GM12878 (cell line): Measurements from ENCODE around the gene TBC1D1. TPM values are rescaled to one million over a fixed set of nuclear protein-coding genes. Genes with fewer than 3 reads are reported as not detected.

ENCODE experiments used
- ATAC-seq: fragments of 200-7000 bp; cut with Tn5 transposase; 3 replicates; pipeline ENCODE4 v1.9.1; 2020; ENCODE audit warnings: mild to moderate bottlenecking, moderate library complexity
- BruUV-seq: library from RNA; stranded (reverse); fragments of 400-500 nt; replicated peaks from 2 replicates; lab custom pipeline; 2021; lab: Mats Ljungman, UMichigan
- CTCF ChIA-PET: fragments of 300-600 bp; sonication (Branson Sonifier 250); formaldehyde crosslinking; extraction: SDS; loops from one replicate; lab custom pipeline; 2021; ENCODE audit warnings: inconsistent platforms; lab: Yijun Ruan, JAX
- POLR2A ChIA-PET: fragments of 350-600 bp; formaldehyde crosslinking; extraction: SDS; loops from one replicate; lab custom pipeline; 2021; ENCODE audit warnings: inconsistent platforms; lab: Charles Lee
- RAD21 ChIA-PET: fragments of 300-600 bp; sonication (Branson Sonifier 250); formaldehyde crosslinking; loops from one replicate; lab custom pipeline; 2023; ENCODE audit warnings: antibody characterized with exemption; ENCODE audit not compliant: unreplicated experiment; lab: Charles Lee
- SMC1A ChIA-PET: fragments of 300-600 bp; sonication (Branson Sonifier 250); formaldehyde crosslinking; loops from one replicate; lab custom pipeline; 2023; ENCODE audit not compliant: unreplicated experiment, uncharacterized antibody; lab: Charles Lee
- DNase-seq: peaks from one replicate; pipeline ENCODE4 v3.0.0-alpha.2; 2011; ENCODE audit warnings: low read depth, low spot score
- FAIRE-seq: peaks from 3 replicates; lab custom pipeline; 2011; peaks lifted over from hg19 to GRCh38; lab: Jason Lieb, UNC
- H2AFZ ChIP-seq: 2 replicates; pipeline ENCODE4 v1.6.0; 2011; ENCODE audit warnings: low read depth, low read length, control low read depth; ENCODE audit not compliant: control insufficient read depth
- H3K27ac ChIP-seq: 2 replicates; pipeline ENCODE4 v1.5.1; 2011; ENCODE audit warnings: control low read depth; ENCODE audit not compliant: control insufficient read depth, insufficient read depth
- H3K27me3 ChIP-seq, 2 experiments: replicated peaks in 1 of 2; 2 replicates each; pipeline versions ENCODE4 v1.6.0 to v1.6.1; 2011; ENCODE audit warnings: low read length in 1 of 2; ENCODE audit not compliant: control insufficient read depth in 2 of 2, insufficient read depth in 2 of 2
- H3K36me3 ChIP-seq, 2 experiments: 2 replicates each; pipeline ENCODE4 v1.5.1; 2011; ENCODE audit warnings: low read length in 1 of 2; ENCODE audit not compliant: control insufficient read depth in 2 of 2, insufficient read depth in 2 of 2
- H3K4me1 ChIP-seq: 2 replicates; pipeline ENCODE4 v1.6.1; 2011; ENCODE audit warnings: mild to moderate bottlenecking, low read length, moderate library complexity, mixed read lengths; ENCODE audit not compliant: control insufficient read depth, insufficient read depth
- H3K4me2 ChIP-seq: 2 replicates; pipeline ENCODE4 v1.6.0; 2011; ENCODE audit warnings: control low read depth; ENCODE audit not compliant: control insufficient read depth, insufficient read depth
- H3K4me3 ChIP-seq: fragments of 200-600 bp; sonication (generic); 2 replicates; pipeline ENCODE4 v1.5.1; 2016
- H3K79me2 ChIP-seq: 2 replicates; pipeline ENCODE4 v1.6.0; 2011; ENCODE audit warnings: low read length; ENCODE audit not compliant: control insufficient read depth, insufficient read depth
- H3K9ac ChIP-seq: 2 replicates; pipeline ENCODE4 v1.8.0; 2011; ENCODE audit warnings: low read length, control low read depth, mixed read lengths; ENCODE audit not compliant: control insufficient read depth, insufficient read depth
- H3K9me3 ChIP-seq: replicated peaks from 3 replicates; pipeline ENCODE4 v1.5.1; 2011; ENCODE audit warnings: mild to moderate bottlenecking, low read length; ENCODE audit not compliant: control insufficient read depth, insufficient read depth
- H4K20me1 ChIP-seq: 2 replicates; pipeline ENCODE4 v1.6.0; 2011; ENCODE audit not compliant: control insufficient read depth, insufficient read depth
- BACH1 ChIP-seq: fragments of 450-650 bp; IDR thresholded peaks from 2 replicates; pipeline ENCODE4 v1.6.1; 2017; ENCODE audit warnings: mild to moderate bottlenecking, borderline replicate concordance
- CREM ChIP-seq: IDR thresholded peaks from 2 replicates; pipeline ENCODE4 v1.6.1; 2014; ENCODE audit warnings: antibody characterized with exemption, low read depth
- EED ChIP-seq: sonication (generic); IDR thresholded peaks from 2 replicates; pipeline ENCODE4 v1.6.1; 2016; ENCODE audit warnings: antibody characterized with exemption, low read depth
- LARP7 ChIP-seq: fragments of 450-650 bp; IDR thresholded peaks from 2 replicates; pipeline ENCODE4 v1.6.1; 2017; ENCODE audit warnings: mild to moderate bottlenecking
- MEF2B ChIP-seq: fragments of 450-650 bp; IDR thresholded peaks from 2 replicates; pipeline ENCODE4 v1.6.1; 2018; ENCODE audit warnings: mild to moderate bottlenecking, moderate library complexity; ENCODE audit not compliant: partially characterized antibody, poor library complexity, severe bottlenecking
- NFIC ChIP-seq: IDR thresholded peaks from 2 replicates; pipeline ENCODE4 v1.6.1; 2012; ENCODE audit warnings: low read depth, mild to moderate bottlenecking, inconsistent platforms, low read length, moderate library complexity
- NFYA ChIP-seq: IDR thresholded peaks from 2 replicates; pipeline ENCODE4 v1.6.1; 2011; ENCODE audit warnings: low read depth, mild to moderate bottlenecking, low read length, improper control_type of control experiment, borderline replicate concordance
- NR2C1 ChIP-seq: fragments of 450-650 bp; IDR thresholded peaks from 2 replicates; pipeline ENCODE4 v1.6.1; 2017; ENCODE audit warnings: antibody characterized with exemption, mild to moderate bottlenecking, moderate library complexity
- PAX8 ChIP-seq: fragments of 450-650 bp; IDR thresholded peaks from 2 replicates; pipeline ENCODE4 v1.6.1; 2017; ENCODE audit warnings: mild to moderate bottlenecking, moderate library complexity
- SREBF2 ChIP-seq: IDR thresholded peaks from 2 replicates; pipeline ENCODE4 v1.6.1; 2012; ENCODE audit warnings: mild to moderate bottlenecking, low read length
- TBL1XR1 ChIP-seq: IDR thresholded peaks from 2 replicates; pipeline ENCODE4 v1.6.1; 2012; ENCODE audit warnings: low read depth, low read length, improper control_type of control experiment
- ZNF217 ChIP-seq: fragments of 450-650 bp; IDR thresholded peaks from 2 replicates; pipeline ENCODE4 v1.6.1; 2017; ENCODE audit warnings: antibody characterized with exemption, mild to moderate bottlenecking
- WGBS: methylation state at CpG from one replicate; pipeline ENCODE4 v1.1.6; 2016; ENCODE audit warnings: low lambda C conversion rate; ENCODE audit not compliant: insufficient replicate concordance, insufficient coverage; ENCODE audit errors: missing lambda C conversion rate; 5-methylcytosine and 5-hydroxymethylcytosine counted together
- in situ Hi-C: fragments of 300-500 bp; cut with MboI; formaldehyde crosslinking; loops from 9 replicates; pipeline ENCODE4 v1.14.3; 2018; ENCODE audit warnings: mixed read lengths
- intact Hi-C: fragments of 100-400 bp; cut with micrococcal nuclease; formaldehyde crosslinking; loops from one replicate; pipeline ENCODE4 v1.14.2; 2022; ENCODE audit not compliant: unreplicated experiment
- polyA plus RNA-seq, 11 experiments: library from polyadenylated mRNA; depleted of rRNA in 4 of 11; unstranded in 6 of 11; stranded (reverse) in 5 of 11; fragments of >200 nt; fragmentation: Nextera tagmentation in 4 of 11; fragmentation: Illumina TruSeq in 1 of 11; extraction: Ambion mirVana in 4 of 11; extraction: Trizol in 1 of 11; gene quantifications; 1 replicate in 1 of 11; 2 replicates in 10 of 11; pipeline versions ENCODE4 v1.2.1 to v1.2.3, GENCODE V29; 2011 to 2016; ENCODE audit warnings: inconsistent platforms in 2 of 11, missing spikeins in 2 of 11, low read depth in 1 of 11
- total RNA-seq, 4 experiments: library from RNA; depleted of rRNA in 3 of 4; stranded (reverse); fragments of >200 nt in 3 of 4; fragmentation: Illumina TruSeq in 1 of 4; extraction: Trizol in 1 of 4; gene quantifications; 2 replicates each; pipeline versions ENCODE4 v1.2.1 to v1.2.3, GENCODE V29; 2013 to 2021
- TF ChIP-seq, protein P1 (sequence below): fragments of 450-650 bp; IDR thresholded peaks from 2 replicates; pipeline ENCODE4 v1.6.1; 2017; ENCODE audit warnings: antibody characterized with exemption, mild to moderate bottlenecking, moderate library complexity
- TF ChIP-seq, protein P2 (sequence below): fragments of 450-650 bp; IDR thresholded peaks from 2 replicates; pipeline ENCODE4 v1.6.1; 2017; ENCODE audit warnings: mild to moderate bottlenecking, moderate library complexity
- TF ChIP-seq, protein P3 (sequence below): fragments of 450-650 bp; IDR thresholded peaks from 2 replicates; pipeline ENCODE4 v1.6.1; 2016; ENCODE audit warnings: mild to moderate bottlenecking

TBC1D1 gene
- total and polyA plus RNA-seq, 10 of the 15 experiments (the other 5 are each of a cell fraction or from before 2014, with no cell fraction given), result 5.3 to 102 (median 57.8) TPM

DNA sequence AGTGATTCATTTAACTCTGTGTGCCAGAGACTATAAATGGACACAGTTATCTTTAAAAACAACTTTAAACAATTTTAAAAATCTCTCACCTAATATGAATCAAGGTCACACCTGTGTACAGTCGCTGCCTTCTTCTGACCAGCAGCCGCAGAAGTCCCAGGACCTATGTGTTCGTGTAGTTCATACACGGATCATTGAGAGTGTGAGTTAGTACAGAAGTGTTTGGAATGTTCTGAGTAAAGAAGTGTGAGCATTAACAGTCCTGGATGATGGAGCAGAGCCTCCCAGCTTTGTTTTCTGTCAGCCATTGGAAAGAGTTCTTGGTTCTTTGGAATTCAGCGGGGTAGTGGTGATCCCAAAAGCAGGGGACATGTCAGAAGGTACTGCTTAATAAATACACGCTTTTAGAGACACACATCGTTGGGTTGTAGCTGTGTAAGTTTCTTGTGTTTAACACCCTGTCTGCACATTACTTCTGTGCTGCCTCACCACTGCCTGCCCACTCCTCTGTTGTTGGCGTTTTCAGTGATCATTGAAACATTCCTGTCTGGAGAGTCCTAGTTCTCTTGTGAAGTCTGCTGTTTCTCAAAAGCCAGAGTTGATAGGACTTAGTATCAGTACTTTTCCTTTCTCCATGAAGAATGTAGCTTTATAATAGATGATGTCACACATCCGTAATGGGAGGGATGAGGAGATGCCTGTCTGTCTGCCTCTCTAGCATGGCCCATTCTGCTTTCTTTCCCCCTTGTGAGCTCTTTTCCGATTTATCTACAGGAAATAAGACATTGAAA lies 159.9 kb downstream of the TBC1D1 start (continued):
- TF ChIP-seq TBL1XR1 (no peak), PAX8 (no peak), MEF2B (no peak), LARP7 (no peak), NFIC (no peak), NR2C1 (no peak)
- TF ChIP-seq, protein P1, sequence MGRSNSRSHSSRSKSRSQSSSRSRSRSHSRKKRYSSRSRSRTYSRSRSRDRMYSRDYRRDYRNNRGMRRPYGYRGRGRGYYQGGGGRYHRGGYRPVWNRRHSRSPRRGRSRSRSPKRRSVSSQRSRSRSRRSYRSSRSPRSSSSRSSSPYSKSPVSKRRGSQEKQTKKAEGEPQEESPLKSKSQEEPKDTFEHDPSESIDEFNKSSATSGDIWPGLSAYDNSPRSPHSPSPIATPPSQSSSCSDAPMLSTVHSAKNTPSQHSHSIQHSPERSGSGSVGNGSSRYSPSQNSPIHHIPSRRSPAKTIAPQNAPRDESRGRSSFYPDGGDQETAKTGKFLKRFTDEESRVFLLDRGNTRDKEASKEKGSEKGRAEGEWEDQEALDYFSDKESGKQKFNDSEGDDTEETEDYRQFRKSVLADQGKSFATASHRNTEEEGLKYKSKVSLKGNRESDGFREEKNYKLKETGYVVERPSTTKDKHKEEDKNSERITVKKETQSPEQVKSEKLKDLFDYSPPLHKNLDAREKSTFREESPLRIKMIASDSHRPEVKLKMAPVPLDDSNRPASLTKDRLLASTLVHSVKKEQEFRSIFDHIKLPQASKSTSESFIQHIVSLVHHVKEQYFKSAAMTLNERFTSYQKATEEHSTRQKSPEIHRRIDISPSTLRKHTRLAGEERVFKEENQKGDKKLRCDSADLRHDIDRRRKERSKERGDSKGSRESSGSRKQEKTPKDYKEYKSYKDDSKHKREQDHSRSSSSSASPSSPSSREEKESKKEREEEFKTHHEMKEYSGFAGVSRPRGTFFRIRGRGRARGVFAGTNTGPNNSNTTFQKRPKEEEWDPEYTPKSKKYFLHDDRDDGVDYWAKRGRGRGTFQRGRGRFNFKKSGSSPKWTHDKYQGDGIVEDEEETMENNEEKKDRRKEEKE, result no peak

DNA sequence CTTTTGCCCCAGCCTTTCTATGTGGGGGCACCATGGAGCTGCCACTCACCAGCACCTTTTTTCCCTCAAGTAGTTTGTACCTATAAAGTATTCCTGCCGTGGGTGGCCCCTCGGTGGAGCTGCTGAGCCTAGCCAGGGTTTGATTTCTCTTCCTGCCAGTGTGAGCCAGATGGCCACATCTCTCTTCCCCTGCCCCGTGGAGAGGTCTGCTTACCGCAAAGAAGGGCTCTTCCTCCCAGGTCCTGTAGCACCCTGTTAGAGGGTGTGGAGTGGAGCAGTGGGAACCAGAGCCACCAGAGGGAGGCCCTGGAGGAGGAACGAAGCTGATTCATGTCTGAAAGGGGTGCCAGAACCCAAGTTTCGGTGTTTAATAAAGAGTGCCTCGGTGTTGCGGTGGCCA lies 164.7 kb downstream of the TBC1D1 start:
- Histone ChIP-seq H3K9me3 (no peaks in the 10 kb centered on the region), H3K9ac (no peak overlapping the region), H3K27me3 (no peaks in the 10 kb centered on the region), H3K36me3 (peaks cover 15 to 26% of the 10 kb centered on the region in 2 experiments), H3K4me2 (no peak overlapping the region), H4K20me1 (no peaks in the 10 kb centered on the region), H3K79me2 (no peaks in the 10 kb centered on the region), H2AFZ (no peak overlapping the region), H3K4me1 (no peaks in the 10 kb centered on the region), H3K27ac (no peak overlapping the region), H3K4me3 (no peak overlapping the region)
- in situ Hi-C loops (no loop called here), intact Hi-C loops (no loop called here)
- TF ChIP-seq, protein P2, sequence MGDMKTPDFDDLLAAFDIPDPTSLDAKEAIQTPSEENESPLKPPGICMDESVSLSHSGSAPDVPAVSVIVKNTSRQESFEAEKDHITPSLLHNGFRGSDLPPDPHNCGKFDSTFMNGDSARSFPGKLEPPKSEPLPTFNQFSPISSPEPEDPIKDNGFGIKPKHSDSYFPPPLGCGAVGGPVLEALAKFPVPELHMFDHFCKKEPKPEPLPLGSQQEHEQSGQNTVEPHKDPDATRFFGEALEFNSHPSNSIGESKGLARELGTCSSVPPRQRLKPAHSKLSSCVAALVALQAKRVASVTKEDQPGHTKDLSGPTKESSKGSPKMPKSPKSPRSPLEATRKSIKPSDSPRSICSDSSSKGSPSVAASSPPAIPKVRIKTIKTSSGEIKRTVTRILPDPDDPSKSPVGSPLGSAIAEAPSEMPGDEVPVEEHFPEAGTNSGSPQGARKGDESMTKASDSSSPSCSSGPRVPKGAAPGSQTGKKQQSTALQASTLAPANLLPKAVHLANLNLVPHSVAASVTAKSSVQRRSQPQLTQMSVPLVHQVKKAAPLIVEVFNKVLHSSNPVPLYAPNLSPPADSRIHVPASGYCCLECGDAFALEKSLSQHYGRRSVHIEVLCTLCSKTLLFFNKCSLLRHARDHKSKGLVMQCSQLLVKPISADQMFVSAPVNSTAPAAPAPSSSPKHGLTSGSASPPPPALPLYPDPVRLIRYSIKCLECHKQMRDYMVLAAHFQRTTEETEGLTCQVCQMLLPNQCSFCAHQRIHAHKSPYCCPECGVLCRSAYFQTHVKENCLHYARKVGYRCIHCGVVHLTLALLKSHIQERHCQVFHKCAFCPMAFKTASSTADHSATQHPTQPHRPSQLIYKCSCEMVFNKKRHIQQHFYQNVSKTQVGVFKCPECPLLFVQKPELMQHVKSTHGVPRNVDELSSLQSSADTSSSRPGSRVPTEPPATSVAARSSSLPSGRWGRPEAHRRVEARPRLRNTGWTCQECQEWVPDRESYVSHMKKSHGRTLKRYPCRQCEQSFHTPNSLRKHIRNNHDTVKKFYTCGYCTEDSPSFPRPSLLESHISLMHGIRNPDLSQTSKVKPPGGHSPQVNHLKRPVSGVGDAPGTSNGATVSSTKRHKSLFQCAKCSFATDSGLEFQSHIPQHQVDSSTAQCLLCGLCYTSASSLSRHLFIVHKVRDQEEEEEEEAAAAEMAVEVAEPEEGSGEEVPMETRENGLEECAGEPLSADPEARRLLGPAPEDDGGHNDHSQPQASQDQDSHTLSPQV, result no peak
- TF ChIP-seq NFYA (no peak), BACH1 (no peak), ZNF217 (no peak), CREM (no peak), SREBF2 (no peak), EED (no peak)
- TF ChIP-seq, protein P3, sequence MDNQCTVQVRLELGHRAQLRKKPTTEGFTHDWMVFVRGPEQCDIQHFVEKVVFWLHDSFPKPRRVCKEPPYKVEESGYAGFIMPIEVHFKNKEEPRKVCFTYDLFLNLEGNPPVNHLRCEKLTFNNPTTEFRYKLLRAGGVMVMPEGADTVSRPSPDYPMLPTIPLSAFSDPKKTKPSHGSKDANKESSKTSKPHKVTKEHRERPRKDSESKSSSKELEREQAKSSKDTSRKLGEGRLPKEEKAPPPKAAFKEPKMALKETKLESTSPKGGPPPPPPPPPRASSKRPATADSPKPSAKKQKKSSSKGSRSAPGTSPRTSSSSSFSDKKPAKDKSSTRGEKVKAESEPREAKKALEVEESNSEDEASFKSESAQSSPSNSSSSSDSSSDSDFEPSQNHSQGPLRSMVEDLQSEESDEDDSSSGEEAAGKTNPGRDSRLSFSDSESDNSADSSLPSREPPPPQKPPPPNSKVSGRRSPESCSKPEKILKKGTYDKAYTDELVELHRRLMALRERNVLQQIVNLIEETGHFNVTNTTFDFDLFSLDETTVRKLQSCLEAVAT, result no peak
- no peak for ATAC-seq
- no peak for FAIRE-seq
- no TSS peak for BruUV-seq
- SMC1A ChIA-PET, result no interaction called here
- POLR2A ChIA-PET, result no interaction called here
- RAD21 ChIA-PET, result interaction anchor here (0.9 to 1.5 kb wide), 3 partner anchors 123 to 621 kb away, joined by 3 read pairs; no protein-coding TSS in a partner anchor
- WGBS, result 82% methylated on average over 8 of the region's 8 CpGs
- CTCF ChIA-PET, result interaction anchor here (0.7 to 1.7 kb wide), 4 partner anchors 13 to 264 kb away, joined by 3 read pairs; no protein-coding TSS in a partner anchor
- no peak for DNase-seq
